Measurements from ENCODE around the gene EMILIN3.

EMILIN3 gene

GRCh38 chr20:41358717-41359116 lies 7.9 kb downstream of the EMILIN3 start:
- CTCF ChIA-PET, result no interaction called here
- Histone ChIP-seq H3K4me1 (ENCODE audit: control insufficient read depth, insufficient read depth, low read length) (no peaks in the 10 kb centered on the region), H3K4me3 (ENCODE audit: low read depth, low read length) (no peak overlapping the region), H3K9me3 (ENCODE audit: control insufficient read depth, insufficient read depth, low read depth, low read length) (no peaks in the 10 kb centered on the region), H3K27ac (ENCODE audit: extremely low read depth, low read depth, low read length) (no peak overlapping the region), H3K36me3 (ENCODE audit: control insufficient read depth in 2 of 2, insufficient read depth in 1 of 2, low read length in 2 of 2) (peaks cover 0 to 80% of the 10 kb centered on the region in 2 experiments; a peak in 2 of 3 replicates)
- POLR2A ChIA-PET, result no interaction called here
- no peak for TF ChIP-seq ZXDB (tag by site-specific recombination; IDR thresholded peaks at IDR 0.05)
- TF ChIP-seq ZSCAN18 (tag by site-specific recombination; IDR thresholded peaks at IDR 0.05), result no peak
- no peak for TF ChIP-seq ZNF350 (tag by site-specific recombination; IDR thresholded peaks at IDR 0.05)
- TF ChIP-seq ZNF112 (tag by site-specific recombination; IDR thresholded peaks at IDR 0.05), result no peak
- no peak for TF ChIP-seq IKZF3 (tag by site-specific recombination; IDR thresholded peaks at IDR 0.05)
- no peak for TF ChIP-seq ZNF280D (tag by site-specific recombination; IDR thresholded peaks at IDR 0.05)
- no peak for TF ChIP-seq ZSCAN5A (tag by site-specific recombination; IDR thresholded peaks at IDR 0.05)
- no peak for TF ChIP-seq ZNF202 (tag by site-specific recombination; IDR thresholded peaks at IDR 0.05; ENCODE audit: borderline replicate concordance)
- TF ChIP-seq PATZ1 (tag by site-specific recombination; IDR thresholded peaks at IDR 0.05), result no peak
- TF ChIP-seq ZNF791 (tag by site-specific recombination; IDR thresholded peaks at IDR 0.05), result no peak
- no peak for TF ChIP-seq ZNF148 (tag by site-specific recombination; IDR thresholded peaks at IDR 0.05; ENCODE audit: borderline replicate concordance)
- no peak for TF ChIP-seq ZNF677 (tag by site-specific recombination; IDR thresholded peaks at IDR 0.05)
- no peak for TF ChIP-seq ATF2 (tag by site-specific recombination; IDR thresholded peaks at IDR 0.05; ENCODE audit: low read depth)
- TF ChIP-seq ZNF23 (tag by site-specific recombination; IDR thresholded peaks at IDR 0.05; ENCODE audit: borderline replicate concordance), result no peak
- TF ChIP-seq ZNF830 (tag by site-specific recombination; IDR thresholded peaks at IDR 0.05; ENCODE audit: low read depth), result no peak
- no peak for TF ChIP-seq ZNF362 (tag by site-specific recombination; IDR thresholded peaks at IDR 0.05)
